CD4-positive, CD25-positive, alpha-beta regulatory T cell (primary cell): ENCODE results near the gene ZNF669. TPM values are rescaled to one million over a fixed set of nuclear protein-coding genes. Genes with fewer than 3 reads are reported as not detected.

Source experiments
- ATAC-seq, 2 donors: fragments of 150-1000 bp; cut with Tn5 transposase; one replicate each; pipeline ENCODE4 v1.10.0; 2021; ENCODE audit warnings: low read depth in 2 of 2, moderate number of reproducible peaks in 2 of 2, moderate library complexity in 1 of 2
- DNase-seq, 3 donors: peaks; one replicate each; pipeline versions ENCODE4 v3.0.0 to v3.0.0-alpha.2; 2012 to 2022; ENCODE audit warnings: mixed read lengths in 1 of 3
- H3K27ac ChIP-seq: one replicate; pipeline ENCODE4 v1.7.0; 2013; ENCODE audit warnings: mild to moderate bottlenecking, low read length; ENCODE audit not compliant: insufficient read depth, poor library complexity, severe bottlenecking
- H3K27me3 ChIP-seq: one replicate; pipeline ENCODE4 v1.7.0; 2013; ENCODE audit warnings: low read length; ENCODE audit not compliant: control insufficient read depth, insufficient read depth
- H3K36me3 ChIP-seq: one replicate; pipeline ENCODE4 v1.7.0; 2013; ENCODE audit warnings: mild to moderate bottlenecking, low read length, moderate library complexity; ENCODE audit not compliant: control insufficient read depth, insufficient read depth
- H3K4me1 ChIP-seq: 2 replicates; pipeline ENCODE4 v1.7.0; 2013; ENCODE audit warnings: mild to moderate bottlenecking, low read length; ENCODE audit not compliant: insufficient read depth, control insufficient read depth, poor library complexity, severe bottlenecking
- H3K4me3 ChIP-seq: one replicate; pipeline ENCODE4 v1.7.0; 2013; ENCODE audit warnings: low read depth, mild to moderate bottlenecking, low read length, moderate library complexity
- H3K9me3 ChIP-seq, 2 experiments: 1 replicate in 1 of 2; 2 replicates in 1 of 2; pipeline ENCODE4 v1.7.0; 2013; ENCODE audit warnings: low read length in 2 of 2, mild to moderate bottlenecking in 1 of 2, moderate library complexity in 1 of 2; ENCODE audit not compliant: control insufficient read depth in 2 of 2
- H3K27ac Mint-ChIP-seq, 3 donors: one replicate each; pipeline ENCODE4 v1.8.0; 2020 to 2022; ENCODE audit warnings: mild to moderate bottlenecking in 3 of 3, mixed read lengths in 3 of 3, moderate library complexity in 2 of 3
- H3K27me3 Mint-ChIP-seq: one replicate; pipeline ENCODE4 v1.8.0; 2022; ENCODE audit warnings: mild to moderate bottlenecking, mixed read lengths
- H3K36me3 Mint-ChIP-seq: one replicate; pipeline ENCODE4 v1.8.0; 2020; ENCODE audit warnings: mixed read lengths
- H3K4me1 Mint-ChIP-seq, 4 donors: one replicate each; pipeline ENCODE4 v1.8.0; 2020 to 2022; ENCODE audit warnings: mixed read lengths in 4 of 4, mild to moderate bottlenecking in 1 of 4
- H3K4me3 Mint-ChIP-seq, 4 donors: one replicate each; pipeline ENCODE4 v1.8.0; 2020 to 2022; ENCODE audit warnings: mild to moderate bottlenecking in 4 of 4, mixed read lengths in 4 of 4, moderate library complexity in 3 of 4
- H3K9me3 Mint-ChIP-seq, 7 donors: one replicate each; pipeline ENCODE4 v1.8.0; 2020 to 2022; ENCODE audit warnings: mixed read lengths in 7 of 7, mild to moderate bottlenecking in 3 of 7, moderate library complexity in 2 of 7
- polyA plus RNA-seq, 4 donors: library from polyadenylated mRNA; unstranded; fragments of 300-500 nt; fragmentation: Illumina TruSeq; gene quantifications; one replicate each; pipeline ENCODE4 v1.2.3, GENCODE V29; 2021
- total RNA-seq: library from RNA; stranded (reverse); gene quantifications from one replicate; pipeline ENCODE4 v1.2.3, GENCODE V29; 2022

Gene ZNF669
- total and polyA plus RNA-seq, 5 donors from 2014 or later = 10.1 to 24.9 (median 15.4) TPM

- Mint-ChIP-seq H3K4me3 (no peak overlapping the region), H3K9me3 (no peaks in the 10 kb centered on the region), H3K27ac (no peak overlapping the region), H3K36me3 (no peaks in the 10 kb centered on the region), H3K27me3 (peaks cover 18% of the 10 kb centered on the region), H3K4me1 (peaks cover 4 to 10% (median 5%) of the 10 kb centered on the region in 4 donors)
- no peak overlapping the region for H3K4me3 ChIP-seq
- H3K4me1 ChIP-seq = peaks cover 19% of the 10 kb centered on the region
- ATAC-seq (no peak), DNase-seq (no peak)
- no peaks in the 10 kb centered on the region for H3K9me3 ChIP-seq
- H3K27me3 ChIP-seq = peaks cover 8% of the 10 kb centered on the region
- no peak overlapping the region for H3K27ac ChIP-seq
- H3K36me3 ChIP-seq = no peaks in the 10 kb centered on the region
Measured at GRCh38 chr1:247115545-247115944, 11.4 kb upstream of the ZNF669 start.

DNA sequence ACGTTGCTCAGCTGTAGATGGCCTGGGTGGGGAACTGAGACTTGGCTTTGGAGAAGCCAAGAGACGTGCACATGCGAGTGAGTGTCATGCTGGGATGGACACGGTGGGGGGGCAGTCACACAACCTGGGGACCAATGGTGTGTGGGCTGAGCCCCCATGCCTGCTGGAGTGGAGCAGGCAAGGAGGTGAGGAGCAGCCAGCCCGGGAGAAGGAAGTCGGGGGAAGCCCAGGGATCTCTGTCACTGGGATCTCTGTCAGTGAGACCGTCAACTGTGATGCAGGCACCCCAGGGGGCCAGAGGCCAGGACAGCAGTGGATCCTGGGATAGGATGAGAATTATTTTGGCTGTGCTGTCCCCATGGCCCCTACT lies 11.0 kb upstream of the ZNF669 start:
- Mint-ChIP-seq H3K27me3 (peaks cover 20% of the 10 kb centered on the region), H3K4me1 (peaks cover 4 to 12% (median 5%) of the 10 kb centered on the region in 4 donors), H3K9me3 (no peaks in the 10 kb centered on the region), H3K27ac (no peak overlapping the region), H3K4me3 (no peak overlapping the region), H3K36me3 (no peaks in the 10 kb centered on the region)
- no peaks in the 10 kb centered on the region for H3K36me3 ChIP-seq
- no peak for DNase-seq
- no peak overlapping the region for H3K27ac ChIP-seq
- no peaks in the 10 kb centered on the region for H3K9me3 ChIP-seq
- no peak overlapping the region for H3K4me3 ChIP-seq
- peaks cover 9% of the 10 kb centered on the region for H3K27me3 ChIP-seq
- ATAC-seq = no peak
- H3K4me1 ChIP-seq = peaks cover 20% of the 10 kb centered on the region

DNA sequence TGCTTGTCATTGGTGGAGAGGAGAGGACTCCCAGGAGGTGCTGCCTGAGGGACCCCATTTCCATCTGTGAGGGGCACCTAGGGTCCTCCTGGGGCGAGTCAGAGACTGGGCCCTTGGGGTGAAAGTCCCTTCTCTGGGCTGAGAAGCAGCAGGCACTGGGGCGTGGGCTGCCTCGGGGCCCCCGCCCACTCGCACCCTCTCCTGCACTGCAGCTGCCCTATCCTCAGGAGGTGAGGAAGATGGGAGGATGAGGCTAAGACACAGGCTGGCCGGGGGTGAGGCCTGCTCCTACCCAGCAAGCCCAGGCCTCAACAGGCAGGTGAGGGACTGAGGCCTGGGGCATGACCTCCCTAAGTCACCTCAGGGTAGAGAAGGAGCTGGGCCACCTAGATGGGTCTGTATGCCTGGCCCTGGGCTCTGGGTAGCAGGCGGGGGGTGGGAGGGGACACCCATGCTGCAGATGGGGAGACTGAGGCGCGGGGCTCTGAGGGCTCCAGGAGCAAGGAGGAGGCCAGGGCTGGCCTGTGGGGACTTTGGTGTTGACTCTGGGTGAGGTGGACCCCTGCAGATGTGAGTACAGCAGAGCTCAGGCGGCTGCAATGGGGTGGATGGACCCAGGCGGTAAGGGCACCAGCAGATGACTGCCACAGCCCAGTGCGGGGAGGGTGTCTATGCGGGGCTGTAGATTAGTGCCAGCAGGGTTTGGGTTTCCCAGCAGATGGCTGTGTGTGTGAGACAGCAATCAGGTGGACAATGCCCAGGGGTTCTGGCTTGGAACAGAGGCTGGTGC lies 10.4 kb upstream of the ZNF669 start:
- ATAC-seq (no peak), DNase-seq (no peak)
- Mint-ChIP-seq H3K9me3 (peaks cover 0 to 2% (median 0%) of the 10 kb centered on the region in 7 donors), H3K27ac (no peak overlapping the region), H3K27me3 (peaks cover 25% of the 10 kb centered on the region), H3K36me3 (no peaks in the 10 kb centered on the region), H3K4me3 (no peak overlapping the region), H3K4me1 (peaks cover 5 to 13% (median 6%) of the 10 kb centered on the region in 4 donors)
- Histone ChIP-seq H3K27me3 (peaks cover 13% of the 10 kb centered on the region), H3K4me3 (no peak overlapping the region), H3K36me3 (no peaks in the 10 kb centered on the region), H3K27ac (no peak overlapping the region), H3K9me3 (no peaks in the 10 kb centered on the region), H3K4me1 (peaks cover 20% of the 10 kb centered on the region)

DNA sequence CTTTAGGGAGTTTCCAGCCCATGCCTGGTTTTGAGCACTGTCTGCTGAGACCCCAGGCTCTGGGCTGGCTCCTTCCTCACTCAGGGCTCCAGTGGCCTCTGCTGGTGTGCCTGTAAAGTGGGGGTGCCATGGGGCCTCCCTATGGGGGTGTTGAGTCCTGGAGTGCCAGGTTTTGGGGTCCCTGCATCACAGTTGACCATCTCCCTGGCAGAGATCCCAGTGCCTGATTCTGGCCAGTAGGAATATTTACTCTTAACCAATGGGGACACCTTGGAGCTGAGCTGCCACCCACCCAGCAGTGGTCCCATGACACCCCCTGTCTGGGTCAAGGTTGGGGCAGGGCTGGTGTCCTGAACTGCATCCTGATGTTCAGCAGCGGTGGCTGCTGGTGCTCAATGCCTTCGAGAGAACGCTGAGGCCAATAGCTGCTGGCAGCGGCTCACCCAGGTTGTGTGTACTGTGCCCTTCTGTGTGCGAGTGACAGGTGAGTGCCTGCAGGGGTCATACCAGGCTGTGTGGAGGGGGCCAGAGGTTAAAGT lies 9.6 kb upstream of the ZNF669 start:
- H3K9me3 Mint-ChIP-seq = peaks cover 0 to 2% (median 0%) of the 10 kb centered on the region in 7 donors
- no peaks in the 10 kb centered on the region for H3K9me3 ChIP-seq
- H3K4me1 Mint-ChIP-seq = peaks cover 5 to 13% (median 6%) of the 10 kb centered on the region in 4 donors
- H3K4me3 Mint-ChIP-seq = peak overlapping the region in 1 of 4 donors; percentile 61
- H3K27me3 Mint-ChIP-seq = peaks cover 32% of the 10 kb centered on the region
- no peaks in the 10 kb centered on the region for H3K36me3 Mint-ChIP-seq
- no peaks in the 10 kb centered on the region for H3K36me3 ChIP-seq
- no peak overlapping the region for H3K27ac Mint-ChIP-seq
- DNase-seq (no peak), ATAC-seq (no peak)
- no peak overlapping the region for H3K27ac ChIP-seq
- no peak overlapping the region for H3K4me3 ChIP-seq
- H3K4me1 ChIP-seq = peaks cover 20% of the 10 kb centered on the region
- peaks cover 18% of the 10 kb centered on the region for H3K27me3 ChIP-seq

GRCh38 chr1:247113094-247113497 lies 8.9 kb upstream of the ZNF669 start:
- peak overlapping the region; percentile 44 to 75 (median 56) for H3K4me3 Mint-ChIP-seq
- peaks cover 18% of the 10 kb centered on the region for H3K27me3 ChIP-seq
- ATAC-seq = no peak

GRCh38 chr1:247112479-247112781 lies 8.3 kb upstream of the ZNF669 start:
- H3K4me3 Mint-ChIP-seq = peak overlapping the region; percentile 43 to 75 (median 58)
- H3K4me1 Mint-ChIP-seq = peaks cover 5 to 13% (median 6%) of the 10 kb centered on the region in 4 donors
- H3K9me3 ChIP-seq = no peaks in the 10 kb centered on the region
- H3K27me3 ChIP-seq = peaks cover 18% of the 10 kb centered on the region
- H3K4me3 ChIP-seq = no peak overlapping the region
- peaks cover 42% of the 10 kb centered on the region for H3K27me3 Mint-ChIP-seq
- no peak overlapping the region for H3K27ac ChIP-seq
- ATAC-seq = no peak
- peaks cover 0 to 2% (median 0%) of the 10 kb centered on the region in 7 donors for H3K9me3 Mint-ChIP-seq
- H3K27ac Mint-ChIP-seq = peak overlapping the region in 1 of 3 donors; percentile 63
- no peaks in the 10 kb centered on the region for H3K36me3 Mint-ChIP-seq
- peaks cover 20% of the 10 kb centered on the region for H3K4me1 ChIP-seq
- DNase-seq = no peak
- H3K36me3 ChIP-seq = no peaks in the 10 kb centered on the region

More at GRCh38 chr1:247113094-247113497, 8.9 kb upstream of the ZNF669 start:
- DNase-seq = no peak
- Mint-ChIP-seq H3K27ac (no peak overlapping the region), H3K4me1 (peaks cover 5 to 13% (median 6%) of the 10 kb centered on the region in 4 donors), H3K36me3 (no peaks in the 10 kb centered on the region), H3K9me3 (peaks cover 0 to 2% (median 0%) of the 10 kb centered on the region in 7 donors), H3K27me3 (peaks cover 39% of the 10 kb centered on the region)
- Histone ChIP-seq H3K4me3 (no peak overlapping the region), H3K36me3 (no peaks in the 10 kb centered on the region), H3K27ac (no peak overlapping the region), H3K4me1 (peaks cover 20% of the 10 kb centered on the region), H3K9me3 (no peaks in the 10 kb centered on the region)

DNA sequence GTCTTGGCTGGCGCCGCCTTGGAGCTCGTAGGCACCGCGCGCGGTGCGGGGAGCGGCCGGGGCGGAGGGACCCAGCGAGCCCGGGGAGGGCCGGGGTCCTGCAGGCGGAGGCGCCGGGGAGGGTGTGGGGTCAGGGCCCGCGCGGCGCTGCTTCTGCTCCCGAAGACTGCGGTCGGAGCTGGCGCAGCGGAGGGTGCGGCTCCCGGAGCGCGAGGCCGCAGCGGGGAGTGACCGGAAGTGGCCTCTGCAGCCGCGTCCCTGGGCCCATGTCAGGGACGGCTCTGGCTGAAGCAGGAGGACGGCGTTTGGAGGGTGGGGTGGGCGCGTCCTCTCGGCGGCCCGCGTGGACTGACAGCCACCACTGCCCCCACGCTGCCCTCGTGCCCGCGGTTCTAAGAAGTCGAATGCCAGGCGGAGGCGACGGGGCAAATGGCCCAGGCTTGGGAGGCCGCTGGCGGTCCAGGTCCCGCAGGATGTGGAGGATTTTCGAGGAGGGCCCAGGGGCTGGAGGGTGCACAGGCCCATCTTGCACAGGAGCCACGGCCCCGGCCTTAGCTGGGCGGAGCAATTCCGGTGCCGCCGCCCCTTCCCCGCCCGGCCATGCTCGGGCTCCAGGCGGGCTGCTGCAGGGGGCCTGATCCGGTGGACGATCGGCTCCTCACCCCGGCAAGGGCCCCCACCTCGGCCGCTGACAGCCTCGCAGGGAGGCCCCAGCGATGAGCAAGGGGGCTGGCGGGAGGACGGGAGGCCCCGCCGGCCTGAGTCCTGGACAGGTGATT lies 7.7 kb upstream of the ZNF669 start:
- Mint-ChIP-seq H3K4me1 (peaks cover 5 to 13% (median 6%) of the 10 kb centered on the region in 4 donors), H3K9me3 (peaks cover 0 to 2% (median 0%) of the 10 kb centered on the region in 7 donors), H3K27ac (no peak overlapping the region), H3K4me3 (peak overlapping the region in 1 of 4 donors; percentile 35), H3K36me3 (no peaks in the 10 kb centered on the region), H3K27me3 (peaks cover 42% of the 10 kb centered on the region)
- Histone ChIP-seq H3K9me3 (no peaks in the 10 kb centered on the region), H3K4me3 (no peak overlapping the region), H3K27me3 (peaks cover 20% of the 10 kb centered on the region), H3K36me3 (no peaks in the 10 kb centered on the region), H3K4me1 (peaks cover 20% of the 10 kb centered on the region), H3K27ac (no peak overlapping the region)
- no peak for DNase-seq
- ATAC-seq = peak; percentile 19 to 29
